Measurements from ENCODE around the gene UNC13D.

DNA sequence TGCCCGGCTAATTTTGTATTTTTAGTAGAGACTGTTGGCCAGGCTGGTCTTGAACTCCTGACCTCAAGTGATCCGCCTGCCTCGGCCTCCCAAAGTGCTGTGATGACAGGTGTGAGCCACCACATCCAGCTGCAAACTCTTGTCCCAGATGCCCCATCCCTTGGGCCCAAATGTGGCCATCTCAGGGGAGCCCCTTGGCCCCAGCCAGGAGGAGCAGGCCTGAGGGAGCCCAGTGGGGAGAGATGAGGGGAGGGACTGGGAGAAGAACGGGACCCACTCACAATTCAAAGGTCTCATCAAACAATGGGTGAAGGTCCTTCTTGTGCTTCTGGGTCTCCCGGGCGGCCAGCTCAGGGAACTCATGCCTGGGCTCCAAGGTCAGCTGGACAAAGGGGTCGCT, 14.5 kb downstream of the UNC13D start:
- TF ChIP-seq, protein P1, sequence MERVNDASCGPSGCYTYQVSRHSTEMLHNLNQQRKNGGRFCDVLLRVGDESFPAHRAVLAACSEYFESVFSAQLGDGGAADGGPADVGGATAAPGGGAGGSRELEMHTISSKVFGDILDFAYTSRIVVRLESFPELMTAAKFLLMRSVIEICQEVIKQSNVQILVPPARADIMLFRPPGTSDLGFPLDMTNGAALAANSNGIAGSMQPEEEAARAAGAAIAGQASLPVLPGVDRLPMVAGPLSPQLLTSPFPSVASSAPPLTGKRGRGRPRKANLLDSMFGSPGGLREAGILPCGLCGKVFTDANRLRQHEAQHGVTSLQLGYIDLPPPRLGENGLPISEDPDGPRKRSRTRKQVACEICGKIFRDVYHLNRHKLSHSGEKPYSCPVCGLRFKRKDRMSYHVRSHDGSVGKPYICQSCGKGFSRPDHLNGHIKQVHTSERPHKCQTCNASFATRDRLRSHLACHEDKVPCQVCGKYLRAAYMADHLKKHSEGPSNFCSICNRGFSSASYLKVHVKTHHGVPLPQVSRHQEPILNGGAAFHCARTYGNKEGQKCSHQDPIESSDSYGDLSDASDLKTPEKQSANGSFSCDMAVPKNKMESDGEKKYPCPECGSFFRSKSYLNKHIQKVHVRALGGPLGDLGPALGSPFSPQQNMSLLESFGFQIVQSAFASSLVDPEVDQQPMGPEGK (CRISPR knock-in tag; IDR thresholded peaks at IDR 0.05; ENCODE audit: borderline replicate concordance): no peak
- TF ChIP-seq SNAI2 (CRISPR knock-in tag; IDR thresholded peaks at IDR 0.05) (no peak), ZFP3 (CRISPR knock-in tag; IDR thresholded peaks at IDR 0.05) (no peak), ZNF70 (CRISPR knock-in tag; IDR thresholded peaks at IDR 0.05) (no peak), PPARA (CRISPR knock-in tag; IDR thresholded peaks at IDR 0.05; ENCODE audit: borderline replicate concordance) (no peak), ARNTL (CRISPR knock-in tag; IDR thresholded peaks at IDR 0.05; ENCODE audit: borderline replicate concordance, low read depth) (no peak), RARB (CRISPR knock-in tag; IDR thresholded peaks at IDR 0.05) (no peak), ISL1 (CRISPR knock-in tag; IDR thresholded peaks at IDR 0.05) (no peak), ZNF565 (CRISPR knock-in tag; conservative IDR thresholded peaks at IDR 0.05; ENCODE audit: low read depth) (no peak), ESRRG (CRISPR knock-in tag; IDR thresholded peaks at IDR 0.05) (no peak), CSDC2 (CRISPR knock-in tag; IDR thresholded peaks at IDR 0.05) (no peak), BACH2 (CRISPR knock-in tag; IDR thresholded peaks at IDR 0.05; ENCODE audit: borderline replicate concordance) (no peak)
- TF ChIP-seq, protein P2, sequence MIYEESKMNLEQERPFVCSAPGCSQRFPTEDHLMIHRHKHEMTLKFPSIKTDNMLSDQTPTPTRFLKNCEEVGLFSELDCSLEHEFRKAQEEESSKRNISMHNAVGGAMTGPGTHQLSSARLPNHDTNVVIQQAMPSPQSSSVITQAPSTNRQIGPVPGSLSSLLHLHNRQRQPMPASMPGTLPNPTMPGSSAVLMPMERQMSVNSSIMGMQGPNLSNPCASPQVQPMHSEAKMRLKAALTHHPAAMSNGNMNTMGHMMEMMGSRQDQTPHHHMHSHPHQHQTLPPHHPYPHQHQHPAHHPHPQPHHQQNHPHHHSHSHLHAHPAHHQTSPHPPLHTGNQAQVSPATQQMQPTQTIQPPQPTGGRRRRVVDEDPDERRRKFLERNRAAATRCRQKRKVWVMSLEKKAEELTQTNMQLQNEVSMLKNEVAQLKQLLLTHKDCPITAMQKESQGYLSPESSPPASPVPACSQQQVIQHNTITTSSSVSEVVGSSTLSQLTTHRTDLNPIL (CRISPR knock-in tag; IDR thresholded peaks at IDR 0.05; ENCODE audit: low read depth): no peak

All from SK-N-SH treated with all-trans-retinoic acid at 6 μM for 48 hours (cell line).